B cell (primary cell): Measurements from ENCODE around the gene LPCAT4. TPM values are rescaled to one million over a fixed set of nuclear protein-coding genes. Genes with fewer than 3 reads are reported as not detected.

Source experiments
- ATAC-seq: fragments of 200-7000 bp; cut with Tn5 transposase; one replicate; pipeline ENCODE4 v1.10.0; 2021; ENCODE audit warnings: low read depth, mild to moderate bottlenecking, moderate number of reproducible peaks, moderate library complexity
- CTCF ChIA-PET: fragments of 350-600 bp; sonication (Branson Sonifier 250); formaldehyde crosslinking; loops from one replicate; lab custom pipeline; 2021; ENCODE audit warnings: antibody characterized with exemption, inconsistent platforms; lab: Charles Lee
- POLR2A ChIA-PET: fragments of 350-600 bp; sonication (Branson Sonifier 250); formaldehyde crosslinking; loops from one replicate; lab custom pipeline; 2021; ENCODE audit warnings: antibody characterized with exemption; lab: Charles Lee
- DNase-seq: peaks from one replicate; pipeline ENCODE4 v3.0.0; 2013
- H2AFZ ChIP-seq: 2 replicates; pipeline ENCODE4 v1.6.1; 2012; ENCODE audit warnings: mild to moderate bottlenecking, low read depth, low read length; ENCODE audit not compliant: insufficient read depth, poor library complexity, severe bottlenecking
- H3K27ac ChIP-seq, 2 donors: 1 replicate in 1 of 2; 2 replicates in 1 of 2; pipeline ENCODE4 v1.5.1; 2012 to 2013; ENCODE audit warnings: low read length in 2 of 2, mild to moderate bottlenecking in 2 of 2, moderate library complexity in 1 of 2
- H3K27me3 ChIP-seq, 4 experiments: fragments of 200-600 bp in 1 of 4; sonication (generic) in 1 of 4; replicated peaks in 1 of 4; 1 replicate in 2 of 4; 2 replicates in 2 of 4; pipeline versions ENCODE4 v1.6.1 to v1.7.0; 2013 to 2016; ENCODE audit warnings: low read length in 3 of 4, mild to moderate bottlenecking in 2 of 4, mixed read lengths in 1 of 4, moderate library complexity in 1 of 4; ENCODE audit not compliant: insufficient read depth in 4 of 4, control insufficient read depth in 3 of 4; ENCODE audit errors: control extremely low read depth in 1 of 4
- H3K36me3 ChIP-seq, 2 experiments: replicated peaks in 1 of 2; 1 replicate in 1 of 2; 2 replicates in 1 of 2; pipeline versions ENCODE4 v1.6.1 to v1.7.1; 2013; ENCODE audit warnings: low read length in 1 of 2; ENCODE audit not compliant: insufficient read depth in 2 of 2, control insufficient read depth in 1 of 2; ENCODE audit errors: control extremely low read depth in 1 of 2, extremely low read depth in 1 of 2
- H3K4me1 ChIP-seq, 2 donors: fragments of 200-600 bp in 1 of 2; sonication (generic) in 1 of 2; 1 replicate in 1 of 2; 2 replicates in 1 of 2; pipeline versions ENCODE4 v1.5.1 to v1.6.1; 2013 to 2017; ENCODE audit warnings: low read length in 2 of 2; ENCODE audit not compliant: control insufficient read depth in 2 of 2, insufficient read depth in 2 of 2
- H3K4me2 ChIP-seq: replicated peaks from 2 replicates; pipeline ENCODE3; 2012; ENCODE audit warnings: mild to moderate bottlenecking, low read depth, low read length; ENCODE audit not compliant: poor library complexity, severe bottlenecking
- H3K4me3 ChIP-seq, 5 experiments: fragments of 200-600 bp in 1 of 5; sonication (generic) in 1 of 5; 1 replicate in 3 of 5; 2 replicates in 2 of 5; pipeline versions ENCODE4 v1.5.1 to v1.7.0; 2011 to 2016; ENCODE audit warnings: low read length in 4 of 5, mild to moderate bottlenecking in 4 of 5, low read depth in 2 of 5, control low read depth in 1 of 5, moderate library complexity in 1 of 5; ENCODE audit not compliant: insufficient read depth in 1 of 5; ENCODE audit errors: control extremely low read depth in 1 of 5, extremely low read depth in 1 of 5
- H3K79me2 ChIP-seq: fragments of 200-600 bp; sonication (generic); one replicate; pipeline ENCODE4 v1.6.0; 2016; ENCODE audit warnings: low read length; ENCODE audit not compliant: control insufficient read depth, insufficient read depth
- H3K9ac ChIP-seq: fragments of 200-600 bp; sonication (generic); 2 replicates; pipeline ENCODE4 v1.6.1; 2017; ENCODE audit warnings: mild to moderate bottlenecking, low read length, moderate library complexity
- H3K9me3 ChIP-seq, 3 donors: one replicate each; pipeline versions ENCODE4 v1.6.1 to v1.7.1; 2013; ENCODE audit warnings: low read length in 2 of 3; ENCODE audit not compliant: control insufficient read depth in 2 of 3, insufficient read depth in 1 of 3; ENCODE audit errors: control extremely low read depth in 1 of 3
- H4K20me1 ChIP-seq: 2 replicates; pipeline ENCODE4 v1.6.0; 2012; ENCODE audit warnings: mild to moderate bottlenecking, low read length; ENCODE audit not compliant: insufficient read depth, control insufficient read depth, poor library complexity, severe bottlenecking
- H3K27ac Mint-ChIP-seq: one replicate; pipeline ENCODE4 v1.8.0; 2021; ENCODE audit warnings: mixed read lengths
- H3K27me3 Mint-ChIP-seq: one replicate; pipeline ENCODE4 v1.8.0; 2021; ENCODE audit warnings: mixed read lengths
- H3K4me1 Mint-ChIP-seq: one replicate; pipeline ENCODE4 v1.8.0; 2021; ENCODE audit warnings: mixed read lengths
- H3K4me3 Mint-ChIP-seq: one replicate; pipeline ENCODE4 v1.8.0; 2021; ENCODE audit warnings: mixed read lengths
- H3K9me3 Mint-ChIP-seq: one replicate; pipeline ENCODE4 v1.8.0; 2022; ENCODE audit warnings: mixed read lengths; ENCODE audit not compliant: insufficient read depth
- CTCF ChIP-seq: fragments of 200-600 bp; IDR thresholded peaks from one replicate; pipeline ENCODE4 v1.8.0; 2022; ENCODE audit warnings: antibody characterized with exemption, mild to moderate bottlenecking
- EZH2 ChIP-seq: IDR thresholded peaks from 2 replicates; pipeline ENCODE4 v1.6.1; 2012; ENCODE audit warnings: borderline replicate concordance, low read depth, mild to moderate bottlenecking, moderate library complexity, low read length; ENCODE audit not compliant: insufficient read depth, poor library complexity, severe bottlenecking
- WGBS: methylation state at CpG from one replicate; pipeline ENCODE4 v1.1.5; 2013; ENCODE audit warnings: missing lambda C conversion rate; ENCODE audit not compliant: insufficient coverage; 5-methylcytosine and 5-hydroxymethylcytosine counted together
- intact Hi-C: fragments of 100-400 bp; cut with micrococcal nuclease; formaldehyde crosslinking; loops from one replicate; pipeline ENCODE4 v1.10.0; 2022
- polyA plus RNA-seq: library from polyadenylated mRNA; depleted of rRNA; stranded (reverse); fragments of >200 nt; gene quantifications from 2 replicates; pipeline ENCODE4 v1.2.3, GENCODE V29; 2012
- total RNA-seq, 2 donors: library from RNA; stranded (reverse); fragments of 120-200 nt in 1 of 2; gene quantifications; 1 replicate in 1 of 2; 2 replicates in 1 of 2; pipeline versions ENCODE4 v1.2.3 to v1.2.4, GENCODE V29; 2013 to 2022

LPCAT4 gene
- total and polyA plus RNA-seq, 2 donors (not counting 1 experiment from before 2014, with no cell fraction given) = 64.2 to 76.3 TPM

DNA sequence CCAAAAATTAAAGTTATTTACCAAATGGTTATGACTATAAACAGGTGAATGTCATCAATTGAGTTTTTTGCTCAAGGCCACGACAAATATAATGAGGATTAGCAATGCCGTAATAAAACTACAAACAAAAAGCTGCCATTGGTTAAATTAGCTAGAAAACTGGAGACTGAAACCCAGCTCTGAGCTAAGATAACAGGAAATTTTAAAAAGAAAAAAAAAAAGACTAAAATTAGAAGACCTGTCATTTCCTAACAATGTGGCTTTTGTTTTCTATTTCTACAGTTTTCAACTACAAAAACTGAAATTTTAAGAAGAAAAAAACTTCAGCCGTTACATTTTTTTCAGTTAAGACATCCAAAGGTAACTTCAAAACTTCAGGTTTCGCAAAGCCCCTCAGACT, 39.1 kb downstream of the LPCAT4 start:
- H3K27me3 Mint-ChIP-seq = no peaks in the 10 kb centered on the region
- intact Hi-C loops = no loop called here
- no CpG with 5 or more reads among the region's 4 CpGs for WGBS
- Histone ChIP-seq H3K9me3 (peaks cover 0 to 6% (median 0%) of the 10 kb centered on the region in 3 donors), H3K4me3 (peak overlapping the region in 4 of 5 experiments; percentile 10 to 53 (median 21)), H4K20me1 (no peaks in the 10 kb centered on the region), H3K9ac (peak overlapping the region; percentile 59), H3K4me2 (peak overlapping the region; percentile 70), H3K27me3 (no peaks in the 10 kb centered on the region), H3K79me2 (peaks cover 90% of the 10 kb centered on the region), H3K27ac (peak overlapping the region; percentile 63 to 87), H3K4me1 (peaks cover 56 to 77% of the 10 kb centered on the region in 2 donors), H2AFZ (peak overlapping the region; percentile 16), H3K36me3 (no peaks in the 10 kb centered on the region)
- H3K4me1 Mint-ChIP-seq = peaks cover 78% of the 10 kb centered on the region
- POLR2A ChIA-PET = interaction anchor here (0.7 to 2.7 kb wide), 3 partner anchors 7 to 10 kb away, joined by 4 to 11 read pairs (median 5); partner anchors contain the start of gene SLC12A6
- TF ChIP-seq CTCF (no peak), EZH2 (no peak)
- ATAC-seq = no peak
- no peaks in the 10 kb centered on the region for H3K9me3 Mint-ChIP-seq
- H3K4me3 Mint-ChIP-seq = peak overlapping the region; percentile 63
- no peak for DNase-seq
- H3K27ac Mint-ChIP-seq = peak overlapping the region; percentile 87
- CTCF ChIA-PET = interaction anchor here (0.6 to 2.8 kb wide), 11 partner anchors 8 to 104 kb away, joined by 3 to 9 read pairs (median 6); partner anchors contain the start of genes LPCAT4, NOP10 and NUTM1

GRCh38 chr15:34325368-34325767, 41.6 kb downstream of the LPCAT4 start:
- no peak for DNase-seq
- Histone ChIP-seq H2AFZ (no peak overlapping the region), H3K9me3 (peaks cover 0 to 6% (median 0%) of the 10 kb centered on the region in 3 donors), H3K4me2 (peak overlapping the region; percentile 36), H3K27me3 (no peaks in the 10 kb centered on the region), H3K9ac (no peak overlapping the region), H4K20me1 (no peaks in the 10 kb centered on the region), H3K27ac (peak overlapping the region; percentile 10 to 87), H3K36me3 (no peaks in the 10 kb centered on the region), H3K4me3 (no peak overlapping the region), H3K4me1 (peaks cover 39 to 61% of the 10 kb centered on the region in 2 donors), H3K79me2 (peaks cover 90% of the 10 kb centered on the region)
- no peaks in the 10 kb centered on the region for H3K27me3 Mint-ChIP-seq
- ChIA-PET CTCF (interaction anchor here (1.1 to 1.3 kb wide), 3 partner anchors 12 to 84 kb away, joined by 3 to 5 read pairs (median 4); partner anchors contain the start of genes LPCAT4 and SLC12A6), POLR2A (interaction anchor here (1.0 kb wide), 1 partner anchor 11 kb away, joined by 4 read pairs; no protein-coding TSS in a partner anchor)
- TF ChIP-seq CTCF (no peak), EZH2 (no peak)
- peak overlapping the region; percentile 40 for H3K4me3 Mint-ChIP-seq
- H3K27ac Mint-ChIP-seq = peak overlapping the region; percentile 59
- H3K4me1 Mint-ChIP-seq = peaks cover 72% of the 10 kb centered on the region
- H3K9me3 Mint-ChIP-seq = no peaks in the 10 kb centered on the region
- ATAC-seq = no peak
- intact Hi-C loops = no loop called here
